Bronchial epithelial cell (primary cell): ENCODE measurements around the gene SGMS1. TPM values are rescaled to one million over a fixed set of nuclear protein-coding genes. Genes with fewer than 3 reads are reported as not detected.

Experiments
- DNase-seq: peaks from one replicate; pipeline ENCODE4 v3.0.0-alpha.2; 2010; ENCODE audit warnings: low read depth
- FAIRE-seq: peaks from 2 replicates; lab custom pipeline; 2011; peaks lifted over from hg19 to GRCh38; lab: Jason Lieb, UNC
- H3K27me3 ChIP-seq: 2 replicates; pipeline ENCODE4 v1.5.1; 2011; ENCODE audit warnings: low read length; ENCODE audit not compliant: control insufficient read depth, insufficient read depth
- H3K36me3 ChIP-seq: 2 replicates; pipeline ENCODE4 v1.5.1; 2011; ENCODE audit warnings: low read length; ENCODE audit not compliant: control insufficient read depth, insufficient read depth
- H3K4me3 ChIP-seq: 2 replicates; pipeline ENCODE4 v1.5.1; 2011; ENCODE audit warnings: mild to moderate bottlenecking, low read depth, low read length, control low read depth
- CTCF ChIP-seq: IDR thresholded peaks from 2 replicates; pipeline ENCODE4 v1.5.1; 2011; ENCODE audit warnings: mild to moderate bottlenecking, moderate library complexity, low read length, control low read depth, inconsistent platforms; ENCODE audit not compliant: insufficient read depth, severe bottlenecking
- total RNA-seq: library from RNA; depleted of rRNA; stranded (reverse); fragments of >200 nt; gene quantifications from 2 replicates; pipeline ENCODE4 v1.2.1, GENCODE V29; 2014

The SGMS1 gene
- total RNA-seq, 1 donor from 2014 or later, result 21.3 TPM

DNA sequence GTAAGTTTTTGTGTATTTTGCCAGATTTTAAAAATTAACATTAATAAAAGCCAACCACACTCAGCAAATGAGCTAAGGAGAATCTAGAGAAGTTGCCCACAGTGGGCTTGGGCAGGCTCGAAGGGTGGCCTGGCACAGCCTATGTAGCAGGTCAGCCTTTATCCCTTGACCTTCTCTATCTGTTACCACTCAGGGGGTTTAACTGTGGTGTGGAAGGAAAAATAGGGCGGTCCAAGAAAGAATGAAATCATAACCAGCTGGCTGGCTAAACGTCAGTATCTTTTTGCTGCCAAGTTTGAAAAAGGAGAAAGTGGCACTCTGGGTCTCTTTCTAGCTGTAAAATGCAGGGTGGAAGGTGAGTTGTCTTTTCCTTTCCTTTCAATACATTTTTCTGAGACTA, 242.1 kb downstream of the SGMS1 start:
- no peak for DNase-seq

DNA sequence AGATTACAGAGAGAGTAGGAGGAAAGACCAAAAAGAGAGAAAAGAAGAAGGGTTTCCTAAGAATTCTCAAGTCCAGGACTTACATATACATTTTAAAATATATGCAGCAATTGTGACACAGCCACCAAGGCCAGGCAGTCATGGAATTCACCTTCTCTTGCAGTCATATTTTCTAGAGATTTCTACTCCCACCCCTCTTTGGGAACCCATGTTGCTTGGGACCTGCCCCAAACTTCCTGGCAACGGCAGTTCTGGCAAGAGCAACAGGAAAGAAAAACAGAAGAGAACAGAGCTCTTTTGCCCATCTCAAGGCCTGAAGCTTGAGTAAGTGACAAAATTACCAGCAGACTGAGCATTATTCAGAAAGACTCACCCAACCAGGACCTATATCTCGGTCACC, 244.1 kb downstream of the SGMS1 start:
- Histone ChIP-seq H3K4me3 (no peak overlapping the region), H3K36me3 (no peaks in the 10 kb centered on the region), H3K27me3 (no peaks in the 10 kb centered on the region)
- no peak for DNase-seq
- no peak for TF ChIP-seq CTCF
- no peak for FAIRE-seq

More for the DNA sequence above, 242.1 kb downstream of the SGMS1 start:
- no peak for TF ChIP-seq CTCF
- FAIRE-seq, result no peak
- H3K27me3 ChIP-seq, result no peaks in the 10 kb centered on the region
- H3K4me3 ChIP-seq, result no peak overlapping the region
- no peaks in the 10 kb centered on the region for H3K36me3 ChIP-seq

DNA sequence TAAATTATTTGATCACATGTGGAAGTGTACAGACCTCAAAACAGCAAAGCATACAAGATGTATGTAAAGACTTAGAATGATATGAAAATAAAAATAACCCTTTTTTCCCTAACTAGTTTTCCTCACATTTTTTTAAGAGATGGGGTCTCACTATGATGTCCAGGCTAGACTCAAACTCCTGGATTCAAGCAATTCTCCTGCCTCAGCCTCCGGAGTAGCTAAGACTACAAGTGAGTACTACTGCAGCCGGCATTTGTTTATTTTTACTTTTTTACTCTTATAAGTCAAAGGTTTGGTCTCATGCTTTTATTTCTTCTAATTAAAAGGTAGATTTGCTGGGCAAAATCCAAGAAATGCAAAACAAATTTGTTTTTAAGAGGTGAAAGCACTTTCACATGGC, 248.0 kb downstream of the SGMS1 start:
- TF ChIP-seq CTCF, result no peak
- H3K36me3 ChIP-seq, result no peaks in the 10 kb centered on the region
- DNase-seq (no peak), FAIRE-seq (no peak)
- H3K4me3 ChIP-seq, result no peak overlapping the region
- H3K27me3 ChIP-seq, result no peaks in the 10 kb centered on the region

DNA sequence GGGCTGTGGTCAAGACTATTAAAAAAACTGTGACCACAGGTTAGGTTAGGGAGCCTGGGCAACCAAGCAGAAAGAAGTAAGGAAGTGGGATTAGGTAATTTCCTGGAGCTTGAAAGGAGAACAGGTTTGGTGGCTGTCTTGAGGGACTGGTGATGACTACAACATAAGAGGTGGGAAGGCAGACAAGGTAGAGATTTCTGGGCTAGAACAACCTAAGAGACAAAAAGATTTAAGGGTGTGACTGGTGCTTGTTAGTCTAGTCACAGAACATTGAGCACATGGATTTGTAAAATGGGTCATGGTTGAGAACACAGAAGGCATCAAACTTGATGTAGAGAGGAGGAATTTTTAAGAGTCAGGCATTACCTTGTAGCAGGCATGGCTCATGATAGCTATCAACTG, 248.7 kb downstream of the SGMS1 start:
- no peaks in the 10 kb centered on the region for H3K36me3 ChIP-seq
- no peaks in the 10 kb centered on the region for H3K27me3 ChIP-seq
- FAIRE-seq (no peak), DNase-seq (peak; percentile 94)
- no peak overlapping the region for H3K4me3 ChIP-seq
- TF ChIP-seq CTCF, result no peak

GRCh38 chr10:50373821-50374501, 249.8 kb downstream of the SGMS1 start:
- no peaks in the 10 kb centered on the region for H3K36me3 ChIP-seq
- FAIRE-seq (no peak), DNase-seq (no peak)
- no peaks in the 10 kb centered on the region for H3K27me3 ChIP-seq
- no peak for TF ChIP-seq CTCF
- no peak overlapping the region for H3K4me3 ChIP-seq

DNA sequence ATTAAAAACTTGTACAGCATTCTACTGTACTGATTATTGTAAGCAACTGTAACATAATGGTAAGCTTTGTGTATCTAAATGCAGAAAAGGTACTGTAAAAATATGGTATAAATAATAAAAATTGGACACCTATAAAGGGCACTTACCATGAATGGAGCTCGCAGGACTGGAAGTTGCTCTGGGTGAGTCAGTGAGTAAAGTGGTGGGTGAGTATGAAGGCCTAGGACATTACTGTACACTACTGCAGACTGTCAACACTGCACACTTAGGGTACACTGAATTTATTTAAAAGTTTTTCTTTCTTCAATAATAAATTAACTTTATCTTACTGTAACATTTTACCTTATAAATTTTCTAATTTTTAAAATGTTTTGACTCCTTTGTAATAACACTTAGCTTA, 253.8 kb downstream of the SGMS1 start:
- TF ChIP-seq CTCF, result no peak
- DNase-seq (peak; percentile 52), FAIRE-seq (no peak)

More for the DNA sequence above, 253.8 kb downstream of the SGMS1 start:
- Histone ChIP-seq H3K27me3 (no peaks in the 10 kb centered on the region), H3K4me3 (no peak overlapping the region), H3K36me3 (no peaks in the 10 kb centered on the region)
